Loucy (cell line): ENCODE results near the gene RTN4.

Source experiments
- H2AFZ ChIP-seq: fragments of 200-600 bp; sonication (generic); 2 replicates; pipeline ENCODE4 v1.6.0; 2016; ENCODE audit warnings: antibody characterized with exemption, mild to moderate bottlenecking, low read length, moderate library complexity
- H3F3A ChIP-seq: fragments of 200-600 bp; 2 replicates; pipeline ENCODE4 v1.6.0; 2016; ENCODE audit warnings: antibody characterized with exemption, low read depth, mild to moderate bottlenecking
- H3K27me3 ChIP-seq: fragments of 200-600 bp; sonication (generic); 2 replicates; pipeline ENCODE4 v1.6.1; 2014; ENCODE audit warnings: low read length, mild to moderate bottlenecking; ENCODE audit not compliant: insufficient read depth, poor library complexity, severe bottlenecking
- H3K36me3 ChIP-seq: fragments of 200-600 bp; sonication (generic); 2 replicates; pipeline ENCODE4 v1.6.1; 2016; ENCODE audit warnings: low read length; ENCODE audit not compliant: insufficient read depth
- H3K4me1 ChIP-seq: fragments of 200-600 bp; sonication (generic); 2 replicates; pipeline ENCODE4 v1.5.1; 2014; ENCODE audit warnings: low read length, mild to moderate bottlenecking; ENCODE audit not compliant: insufficient read depth, poor library complexity, severe bottlenecking
- H3K4me2 ChIP-seq: fragments of 200-600 bp; sonication (generic); 2 replicates; pipeline ENCODE4 v1.6.0; 2014; ENCODE audit warnings: antibody characterized with exemption, low read length, low read depth, mild to moderate bottlenecking; ENCODE audit not compliant: poor library complexity, severe bottlenecking
- H3K4me3 ChIP-seq: fragments of 200-600 bp; sonication (generic); 2 replicates; pipeline ENCODE4 v1.5.1; 2014; ENCODE audit warnings: low read length, mild to moderate bottlenecking, mixed read lengths; ENCODE audit not compliant: poor library complexity, severe bottlenecking
- H3K79me2 ChIP-seq: fragments of 200-600 bp; sonication (generic); 2 replicates; pipeline ENCODE4 v1.6.1; 2014; ENCODE audit warnings: low read length; ENCODE audit not compliant: insufficient read depth
- H3K9ac ChIP-seq: fragments of 200-600 bp; sonication (generic); 2 replicates; pipeline ENCODE4 v1.6.0; 2014; ENCODE audit warnings: mild to moderate bottlenecking, low read depth, low read length, moderate library complexity; ENCODE audit not compliant: poor library complexity, severe bottlenecking
- H3K9me2 ChIP-seq: fragments of 200-600 bp; sonication (generic); replicated peaks from 2 replicates; pipeline ENCODE4 v1.6.1; 2016; ENCODE audit warnings: low read depth, low read length, mixed read lengths
- H3K9me3 ChIP-seq: fragments of 200-600 bp; sonication (generic); 2 replicates; pipeline ENCODE4 v1.6.1; 2014; ENCODE audit warnings: mild to moderate bottlenecking, antibody characterized with exemption, low read length, low read depth; ENCODE audit not compliant: insufficient read depth
- H4K20me1 ChIP-seq: fragments of 200-600 bp; sonication (generic); 2 replicates; pipeline ENCODE4 v1.6.0; 2014; ENCODE audit warnings: antibody characterized with exemption, low read length, mild to moderate bottlenecking; ENCODE audit not compliant: insufficient read depth, poor library complexity, severe bottlenecking
- EZH2phosphoT487 ChIP-seq: fragments of 200-600 bp; IDR thresholded peaks from 2 replicates; pipeline ENCODE4 v1.6.1; 2018; ENCODE audit warnings: antibody characterized with exemption, mild to moderate bottlenecking, moderate library complexity, borderline replicate concordance
- TF ChIP-seq, protein P1 (sequence below): fragments of 200-600 bp; sonication (generic); conservative IDR thresholded peaks from 2 replicates; pipeline ENCODE4 v1.5.1; 2014; ENCODE audit warnings: mild to moderate bottlenecking, antibody characterized with exemption, low read length

Gene RTN4

DNA sequence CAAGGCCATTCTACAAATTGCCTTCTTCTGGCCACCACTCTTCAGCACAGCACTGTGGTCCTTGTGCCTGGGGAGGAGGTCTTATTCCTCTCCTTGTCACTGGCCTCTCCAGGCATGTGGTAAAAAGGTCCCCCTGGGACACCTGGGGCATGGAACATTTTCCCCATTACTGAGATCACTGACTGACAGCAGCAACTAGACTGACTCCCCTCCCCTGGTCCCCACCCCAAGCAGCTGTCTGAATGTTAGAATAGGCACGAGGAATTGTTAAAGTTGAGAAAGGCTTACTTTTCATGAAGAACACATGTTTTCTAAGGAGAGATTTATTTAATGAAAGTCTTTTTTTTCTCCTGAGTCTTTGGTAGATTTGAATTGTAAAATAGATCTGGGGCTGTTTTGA, 39.5 kb upstream of the RTN4 start:
- Histone ChIP-seq H3K36me3 (no peaks in the 10 kb centered on the region), H3K79me2 (no peaks in the 10 kb centered on the region), H3K4me1 (no peaks in the 10 kb centered on the region), H2AFZ (no peak overlapping the region), H3K9me3 (no peaks in the 10 kb centered on the region), H4K20me1 (no peaks in the 10 kb centered on the region), H3K4me2 (no peak overlapping the region), H3K4me3 (no peak overlapping the region), H3K9ac (no peak overlapping the region), H3F3A (no peaks in the 10 kb centered on the region), H3K9me2 (no peaks in the 10 kb centered on the region), H3K27me3 (no peaks in the 10 kb centered on the region)
- TF ChIP-seq EZH2phosphoT487: no peak
- TF ChIP-seq, protein P1, sequence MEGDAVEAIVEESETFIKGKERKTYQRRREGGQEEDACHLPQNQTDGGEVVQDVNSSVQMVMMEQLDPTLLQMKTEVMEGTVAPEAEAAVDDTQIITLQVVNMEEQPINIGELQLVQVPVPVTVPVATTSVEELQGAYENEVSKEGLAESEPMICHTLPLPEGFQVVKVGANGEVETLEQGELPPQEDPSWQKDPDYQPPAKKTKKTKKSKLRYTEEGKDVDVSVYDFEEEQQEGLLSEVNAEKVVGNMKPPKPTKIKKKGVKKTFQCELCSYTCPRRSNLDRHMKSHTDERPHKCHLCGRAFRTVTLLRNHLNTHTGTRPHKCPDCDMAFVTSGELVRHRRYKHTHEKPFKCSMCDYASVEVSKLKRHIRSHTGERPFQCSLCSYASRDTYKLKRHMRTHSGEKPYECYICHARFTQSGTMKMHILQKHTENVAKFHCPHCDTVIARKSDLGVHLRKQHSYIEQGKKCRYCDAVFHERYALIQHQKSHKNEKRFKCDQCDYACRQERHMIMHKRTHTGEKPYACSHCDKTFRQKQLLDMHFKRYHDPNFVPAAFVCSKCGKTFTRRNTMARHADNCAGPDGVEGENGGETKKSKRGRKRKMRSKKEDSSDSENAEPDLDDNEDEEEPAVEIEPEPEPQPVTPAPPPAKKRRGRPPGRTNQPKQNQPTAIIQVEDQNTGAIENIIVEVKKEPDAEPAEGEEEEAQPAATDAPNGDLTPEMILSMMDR: no peak

GRCh38 chr2:55088400-55088799, 38.1 kb upstream of the RTN4 start:
- H3K9me2 ChIP-seq: no peaks in the 10 kb centered on the region
- no peak overlapping the region for H3K4me2 ChIP-seq
- no peak overlapping the region for H3K4me3 ChIP-seq

DNA sequence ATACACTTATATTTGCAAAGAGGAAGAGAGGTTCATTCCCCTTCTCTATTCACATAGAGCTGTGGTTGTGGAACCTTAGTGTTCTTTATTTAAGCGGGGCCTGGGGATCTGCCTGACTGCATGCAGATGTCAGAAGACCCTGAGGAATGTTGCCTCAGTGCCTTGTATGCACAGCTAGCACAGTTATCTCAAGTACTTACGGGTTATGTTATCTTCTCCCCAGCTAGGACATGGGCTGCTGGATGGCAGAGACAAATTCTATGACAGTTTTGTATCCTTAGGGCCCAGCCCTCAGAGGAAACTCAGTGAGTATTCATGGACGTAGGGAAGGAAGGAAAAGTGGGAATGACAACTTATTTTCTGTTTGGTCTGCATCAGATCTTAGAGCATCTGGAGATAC, 37.7 kb upstream of the RTN4 start:
- Histone ChIP-seq H3K9ac (no peak overlapping the region), H3F3A (no peaks in the 10 kb centered on the region), H3K4me2 (no peak overlapping the region), H3K9me2 (no peaks in the 10 kb centered on the region), H3K36me3 (no peaks in the 10 kb centered on the region), H3K79me2 (no peaks in the 10 kb centered on the region), H2AFZ (no peak overlapping the region), H3K4me1 (no peaks in the 10 kb centered on the region), H3K4me3 (no peak overlapping the region), H3K9me3 (no peaks in the 10 kb centered on the region), H3K27me3 (no peaks in the 10 kb centered on the region), H4K20me1 (no peaks in the 10 kb centered on the region)
- TF ChIP-seq, protein P1: no peak
- no peak for TF ChIP-seq EZH2phosphoT487

More at GRCh38 chr2:55088400-55088799, 38.1 kb upstream of the RTN4 start:
- Histone ChIP-seq H4K20me1 (no peaks in the 10 kb centered on the region), H3K9ac (no peak overlapping the region), H3F3A (no peaks in the 10 kb centered on the region), H2AFZ (no peak overlapping the region), H3K36me3 (no peaks in the 10 kb centered on the region), H3K4me1 (no peaks in the 10 kb centered on the region), H3K27me3 (no peaks in the 10 kb centered on the region), H3K9me3 (no peaks in the 10 kb centered on the region), H3K79me2 (no peaks in the 10 kb centered on the region)
- TF ChIP-seq EZH2phosphoT487: no peak
- TF ChIP-seq, protein P1: no peak
